Upper lobe of left lung (tissue), 4 donors: ENCODE results near the gene TNFRSF14.

Experiments
- POLR2A ChIP-seq, 4 donors: fragments of 450-650 bp; IDR thresholded peaks; one replicate each; pipeline ENCODE4 v1.5.1; 2016 to 2017; ENCODE audit warnings: antibody characterized with exemption in 4 of 4, mild to moderate bottlenecking in 2 of 4
- POLR2AphosphoS5 ChIP-seq, 2 donors: sonication (generic); formaldehyde crosslinking; IDR thresholded peaks; one replicate each; pipeline ENCODE4 v1.5.1; 2017; ENCODE audit warnings: antibody characterized with exemption in 2 of 2
- TF ChIP-seq, protein P1 (sequence below), 6 experiments: fragments of 450-650 bp in 4 of 6; fragments of 200-600 bp in 2 of 6; sonication (generic) in 2 of 6; IDR thresholded peaks; one replicate each; pipeline ENCODE4 v1.5.1; 2016 to 2019; ENCODE audit warnings: antibody characterized with exemption in 6 of 6

DNA sequence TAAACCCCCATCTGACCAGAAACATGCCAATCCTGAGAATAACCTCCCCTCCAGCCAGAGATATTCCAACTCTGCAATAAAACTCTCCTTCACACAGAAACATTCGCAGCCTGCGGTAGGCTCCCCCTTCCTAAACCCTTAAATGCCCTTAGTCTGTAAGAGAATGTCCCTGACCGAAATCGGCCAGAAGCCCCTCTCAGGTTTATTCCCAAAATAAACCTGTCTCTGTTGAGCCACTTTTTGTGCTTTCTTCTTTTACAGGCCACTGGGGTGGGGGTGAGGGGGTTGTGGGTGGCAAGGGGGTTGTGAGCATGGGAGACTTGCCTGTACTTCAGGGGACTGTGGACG is 35.0 kb downstream of the TNFRSF14 start:
- TF ChIP-seq, protein P1, sequence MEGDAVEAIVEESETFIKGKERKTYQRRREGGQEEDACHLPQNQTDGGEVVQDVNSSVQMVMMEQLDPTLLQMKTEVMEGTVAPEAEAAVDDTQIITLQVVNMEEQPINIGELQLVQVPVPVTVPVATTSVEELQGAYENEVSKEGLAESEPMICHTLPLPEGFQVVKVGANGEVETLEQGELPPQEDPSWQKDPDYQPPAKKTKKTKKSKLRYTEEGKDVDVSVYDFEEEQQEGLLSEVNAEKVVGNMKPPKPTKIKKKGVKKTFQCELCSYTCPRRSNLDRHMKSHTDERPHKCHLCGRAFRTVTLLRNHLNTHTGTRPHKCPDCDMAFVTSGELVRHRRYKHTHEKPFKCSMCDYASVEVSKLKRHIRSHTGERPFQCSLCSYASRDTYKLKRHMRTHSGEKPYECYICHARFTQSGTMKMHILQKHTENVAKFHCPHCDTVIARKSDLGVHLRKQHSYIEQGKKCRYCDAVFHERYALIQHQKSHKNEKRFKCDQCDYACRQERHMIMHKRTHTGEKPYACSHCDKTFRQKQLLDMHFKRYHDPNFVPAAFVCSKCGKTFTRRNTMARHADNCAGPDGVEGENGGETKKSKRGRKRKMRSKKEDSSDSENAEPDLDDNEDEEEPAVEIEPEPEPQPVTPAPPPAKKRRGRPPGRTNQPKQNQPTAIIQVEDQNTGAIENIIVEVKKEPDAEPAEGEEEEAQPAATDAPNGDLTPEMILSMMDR (IDR thresholded peaks at IDR 0.05), result no peak
- no peak for TF ChIP-seq POLR2AphosphoS5 (IDR thresholded peaks at IDR 0.05)
- TF ChIP-seq POLR2A (IDR thresholded peaks at IDR 0.05), result no peak
